IPS-18a (cell line): Measurements from ENCODE around the gene SIK2.
"Not testable (repeated sequence)": the region's sequence is repeated elsewhere in the genome, so short reads cannot be mapped to it uniquely, and the experiment has no call there.

Experiments used
- H3K27ac ChIP-seq: one replicate; pipeline ENCODE4 v1.5.1; 2013; ENCODE audit warnings: low read length
- H3K27me3 ChIP-seq: one replicate; pipeline ENCODE4 v1.6.1; 2013; ENCODE audit warnings: mild to moderate bottlenecking, low read length; ENCODE audit not compliant: control insufficient read depth, insufficient read depth
- H3K36me3 ChIP-seq: one replicate; pipeline ENCODE4 v1.6.1; 2013; ENCODE audit warnings: low read depth, low read length; ENCODE audit not compliant: control insufficient read depth
- H3K4me1 ChIP-seq: one replicate; pipeline ENCODE4 v1.6.1; 2013; ENCODE audit warnings: low read depth, low read length; ENCODE audit not compliant: control insufficient read depth
- H3K4me3 ChIP-seq: one replicate; pipeline ENCODE4 v1.5.1; 2013; ENCODE audit warnings: low read length
- H3K9ac ChIP-seq: one replicate; pipeline ENCODE4 v1.6.1; 2013; ENCODE audit warnings: mild to moderate bottlenecking, low read length, moderate library complexity
- H3K9me3 ChIP-seq: one replicate; pipeline ENCODE4 v1.6.1; 2013; ENCODE audit warnings: low read depth, low read length; ENCODE audit not compliant: control insufficient read depth

The SIK2 gene

GRCh38 chr11:111644922-111645321 is 42.7 kb downstream of the SIK2 start:
- no peaks in the 10 kb centered on the region for H3K9me3 ChIP-seq
- H3K36me3 ChIP-seq: no peaks in the 10 kb centered on the region
- H3K4me1 ChIP-seq: peaks cover 2% of the 10 kb centered on the region
- no peak overlapping the region for H3K9ac ChIP-seq
- H3K4me3 ChIP-seq: no peak overlapping the region
- no peaks in the 10 kb centered on the region for H3K27me3 ChIP-seq
- H3K27ac ChIP-seq: no peak overlapping the region

- no peak overlapping the region for H3K9ac ChIP-seq
- H3K4me3 ChIP-seq: no peak overlapping the region
- no peaks in the 10 kb centered on the region for H3K9me3 ChIP-seq
- no peaks in the 10 kb centered on the region for H3K4me1 ChIP-seq
- no peaks in the 10 kb centered on the region for H3K27me3 ChIP-seq
- no peak overlapping the region for H3K27ac ChIP-seq
- H3K36me3 ChIP-seq: no peaks in the 10 kb centered on the region
Observed at GRCh38 chr11:111645657-111646316, 43.5 kb downstream of the SIK2 start.

- not testable (repeated sequence) for H3K4me1 ChIP-seq, H3K9ac ChIP-seq, H3K27me3 ChIP-seq, H3K4me3 ChIP-seq, H3K36me3 ChIP-seq, H3K9me3 ChIP-seq, H3K27ac ChIP-seq
Observed at GRCh38 chr11:111651336-111651735, 49.1 kb downstream of the SIK2 start.

- H3K4me1 ChIP-seq: no peaks in the 10 kb centered on the region
Observed at GRCh38 chr11:111652184-111652583, 49.9 kb downstream of the SIK2 start.

GRCh38 chr11:111654601-111655000 is 52.4 kb downstream of the SIK2 start:
- Histone ChIP-seq H3K4me3 (no peak overlapping the region), H3K27ac (no peak overlapping the region), H3K36me3 (no peaks in the 10 kb centered on the region), H3K27me3 (no peaks in the 10 kb centered on the region), H3K4me1 (no peaks in the 10 kb centered on the region), H3K9ac (no peak overlapping the region), H3K9me3 (no peaks in the 10 kb centered on the region)

More at GRCh38 chr11:111652184-111652583, 49.9 kb downstream of the SIK2 start:
- Histone ChIP-seq H3K9ac (no peak overlapping the region), H3K9me3 (no peaks in the 10 kb centered on the region), H3K27ac (no peak overlapping the region), H3K27me3 (no peaks in the 10 kb centered on the region), H3K4me3 (no peak overlapping the region), H3K36me3 (no peaks in the 10 kb centered on the region)

GRCh38 chr11:111655924-111656323 is 53.7 kb downstream of the SIK2 start:
- no peak overlapping the region for H3K9ac ChIP-seq
- H3K9me3 ChIP-seq: no peaks in the 10 kb centered on the region
- H3K27me3 ChIP-seq: no peaks in the 10 kb centered on the region
- no peak overlapping the region for H3K27ac ChIP-seq
- H3K4me1 ChIP-seq: no peaks in the 10 kb centered on the region
- no peak overlapping the region for H3K4me3 ChIP-seq
- no peaks in the 10 kb centered on the region for H3K36me3 ChIP-seq

- H3K9ac ChIP-seq, H3K4me3 ChIP-seq, H3K9me3 ChIP-seq, H3K27me3 ChIP-seq, H3K4me1 ChIP-seq, H3K27ac ChIP-seq, H3K36me3 ChIP-seq: not testable (repeated sequence)
Observed at GRCh38 chr11:111657905-111658304, 55.7 kb downstream of the SIK2 start.

- H3K4me1 ChIP-seq, H3K27ac ChIP-seq, H3K4me3 ChIP-seq, H3K9me3 ChIP-seq, H3K27me3 ChIP-seq, H3K36me3 ChIP-seq, H3K9ac ChIP-seq: not testable (repeated sequence)
Observed at GRCh38 chr11:111658493-111658892, 56.2 kb downstream of the SIK2 start.

- no peaks in the 10 kb centered on the region for H3K36me3 ChIP-seq
- no peak overlapping the region for H3K9ac ChIP-seq
- H3K9me3 ChIP-seq: no peaks in the 10 kb centered on the region
- H3K4me1 ChIP-seq: no peaks in the 10 kb centered on the region
- H3K27me3 ChIP-seq: no peaks in the 10 kb centered on the region
- no peak overlapping the region for H3K4me3 ChIP-seq
- H3K27ac ChIP-seq: no peak overlapping the region
Observed at GRCh38 chr11:111659201-111660115, 57.2 kb downstream of the SIK2 start.

GRCh38 chr11:111660822-111661221 is 58.6 kb downstream of the SIK2 start:
- H3K27ac ChIP-seq: no peak overlapping the region
- H3K9me3 ChIP-seq: no peaks in the 10 kb centered on the region
- H3K36me3 ChIP-seq: no peaks in the 10 kb centered on the region
- H3K27me3 ChIP-seq: no peaks in the 10 kb centered on the region
- H3K4me3 ChIP-seq: no peak overlapping the region
- H3K4me1 ChIP-seq: no peaks in the 10 kb centered on the region
- H3K9ac ChIP-seq: no peak overlapping the region

- H3K4me1 ChIP-seq: no peaks in the 10 kb centered on the region
- no peak overlapping the region for H3K9ac ChIP-seq
- H3K27ac ChIP-seq: no peak overlapping the region
- no peak overlapping the region for H3K4me3 ChIP-seq
- no peaks in the 10 kb centered on the region for H3K9me3 ChIP-seq
- no peaks in the 10 kb centered on the region for H3K27me3 ChIP-seq
- no peaks in the 10 kb centered on the region for H3K36me3 ChIP-seq
Observed at GRCh38 chr11:111663820-111664219, 61.6 kb downstream of the SIK2 start.

GRCh38 chr11:111665777-111666176 is 63.5 kb downstream of the SIK2 start:
- H3K4me3 ChIP-seq: no peak overlapping the region

More at GRCh38 chr11:111665777-111666176, 63.5 kb downstream of the SIK2 start:
- no peak overlapping the region for H3K27ac ChIP-seq
- no peaks in the 10 kb centered on the region for H3K4me1 ChIP-seq
- H3K36me3 ChIP-seq: no peaks in the 10 kb centered on the region
- H3K9me3 ChIP-seq: no peaks in the 10 kb centered on the region
- no peak overlapping the region for H3K9ac ChIP-seq
- no peaks in the 10 kb centered on the region for H3K27me3 ChIP-seq
